T-helper 9 cell (primary cell): ENCODE data around the gene PRKG2.
A peak's percentile ranks its signal among the peaks of the same experiment; 100 is the strongest.

Source experiments
- DNase-seq: peaks from one replicate; pipeline ENCODE4 v3.0.0-alpha.2; 2020

The PRKG2 gene

GRCh38 chr4:81085291-81085690 is 129.7 kb downstream of the PRKG2 start:
- no peak for DNase-seq

DNA sequence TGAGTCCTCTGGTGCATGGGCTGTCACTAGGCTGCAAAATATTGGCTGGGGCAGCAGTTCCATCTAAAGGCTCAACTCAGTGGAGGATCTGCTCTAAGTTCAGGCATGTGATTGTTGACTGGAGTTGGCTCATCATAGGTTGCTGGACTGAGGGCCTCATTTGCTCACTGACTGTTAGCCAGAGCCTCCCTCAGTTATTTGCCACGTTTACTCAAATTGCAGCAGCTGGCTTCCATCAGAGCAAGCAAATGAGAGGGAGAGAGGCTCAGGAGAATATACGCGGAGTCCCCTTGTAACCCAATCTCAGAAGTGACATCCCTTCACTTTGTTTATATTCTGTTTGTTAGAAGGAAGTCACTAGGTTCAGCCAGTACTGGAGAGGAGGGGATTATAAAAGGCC is 130.4 kb downstream of the PRKG2 start:
- DNase-seq, result no peak

DNA sequence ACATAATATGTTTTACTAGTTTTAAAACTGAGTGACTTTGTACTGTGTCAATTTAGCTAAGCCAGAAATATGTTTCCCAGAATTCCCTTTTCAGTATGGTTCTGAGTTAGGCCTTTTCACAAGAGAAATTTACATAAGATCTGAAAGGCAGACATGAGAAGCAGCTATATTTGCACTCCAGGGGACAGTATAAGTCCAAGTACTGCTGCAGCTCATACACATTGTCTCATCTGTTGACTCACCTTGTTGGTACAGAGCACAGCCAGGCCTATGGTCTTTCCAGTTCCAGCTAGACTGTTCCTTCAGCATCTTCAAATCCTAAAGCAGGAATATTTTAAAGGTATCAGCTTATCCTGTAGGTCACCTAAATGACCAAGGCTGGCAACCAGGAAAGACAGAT is 131.0 kb downstream of the PRKG2 start:
- DNase-seq, result no peak

DNA sequence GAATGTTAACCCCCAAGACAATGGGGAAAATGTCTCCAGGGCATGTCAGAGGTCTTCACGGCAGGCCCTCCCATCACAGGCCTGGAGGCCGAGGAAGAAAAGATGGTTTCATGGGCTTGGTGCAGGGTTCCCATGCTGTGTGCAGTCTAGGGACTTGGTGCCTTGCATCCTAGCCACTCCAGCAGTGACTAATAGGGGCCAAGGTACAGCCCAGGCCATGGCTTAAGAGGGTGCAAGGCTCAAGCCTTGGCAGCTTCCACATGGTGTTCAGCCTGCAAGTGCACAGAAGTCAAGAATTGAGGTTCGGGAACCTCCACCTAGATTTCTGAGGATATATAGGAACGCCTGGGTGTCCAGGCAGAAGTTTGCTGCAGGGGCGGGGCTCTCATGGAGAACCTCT is 133.9 kb downstream of the PRKG2 start:
- no peak for DNase-seq

DNA sequence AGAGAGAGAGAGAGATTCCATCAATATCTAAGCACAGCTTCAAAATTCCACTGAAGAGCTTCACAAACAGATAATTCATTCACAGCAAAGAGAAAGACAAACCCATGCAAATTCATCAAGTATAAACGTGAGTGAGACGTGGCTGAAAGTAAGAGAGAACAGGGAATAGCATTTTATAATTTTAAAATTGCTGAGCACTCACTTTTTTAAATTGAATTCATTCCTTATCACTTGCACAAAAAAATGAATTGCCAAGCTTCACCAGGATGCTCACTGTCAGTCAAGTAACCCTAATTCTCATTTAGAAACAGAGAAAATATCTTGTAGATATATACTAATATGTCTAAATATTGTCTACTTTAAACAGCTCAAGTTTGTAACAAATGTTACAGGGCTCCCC is 144.0 kb downstream of the PRKG2 start:
- no peak for DNase-seq

DNA sequence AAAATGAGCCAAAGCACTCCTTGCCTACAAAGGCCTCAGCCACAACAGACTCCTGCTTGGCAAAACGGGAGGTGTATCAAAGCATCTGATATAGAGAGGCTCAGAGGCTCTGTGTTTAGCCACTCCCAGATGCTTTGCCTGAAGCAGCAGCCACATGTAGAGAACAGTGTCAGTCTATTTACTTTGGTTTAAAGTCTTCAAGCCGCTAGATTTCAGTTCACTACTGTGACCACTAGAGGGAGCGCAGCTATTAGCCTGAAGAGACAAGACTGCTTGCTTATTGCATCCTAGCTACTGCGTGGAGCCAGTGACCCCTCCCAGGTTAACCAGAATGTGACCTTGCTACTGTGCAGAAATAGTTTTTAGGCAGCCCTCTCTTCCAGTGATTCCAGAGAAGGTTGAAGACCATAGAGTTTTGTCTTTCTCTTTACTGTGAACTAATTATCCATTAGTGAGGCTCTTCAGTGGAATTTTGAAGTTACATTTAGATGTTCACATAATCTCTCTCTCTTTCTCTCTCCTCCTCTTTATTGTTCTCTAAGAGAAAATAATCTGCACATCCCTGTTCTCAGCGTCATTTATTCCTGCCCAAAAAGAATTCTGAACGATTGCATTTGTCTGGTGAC is 145.2 kb downstream of the PRKG2 start:
- peak; percentile 28 for DNase-seq

- DNase-seq, result no peak
These were observed 149.6 kb downstream of the PRKG2 start for GRCh38 chr4:81065446-81065845.

GRCh38 chr4:81062001-81062400 is 153.0 kb downstream of the PRKG2 start:
- DNase-seq, result no peak

DNA sequence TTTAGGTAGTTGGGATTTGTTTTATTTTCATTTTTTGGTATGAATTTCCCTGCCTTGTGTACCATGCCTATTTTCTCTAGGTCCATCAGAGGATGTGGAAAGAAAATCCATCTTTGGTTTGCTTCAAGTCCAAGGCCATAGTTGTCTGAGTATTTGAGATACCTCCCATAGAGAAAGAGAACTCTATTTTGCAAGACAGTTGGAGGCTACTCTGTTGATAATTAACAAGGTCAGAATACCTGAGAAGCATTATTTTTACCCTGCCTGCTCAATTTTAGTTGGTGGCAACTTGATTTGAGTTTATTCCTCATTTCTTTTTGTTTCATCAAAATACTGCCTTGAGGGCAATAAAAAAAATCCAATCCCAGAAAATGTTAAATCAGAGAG is 153.7 kb downstream of the PRKG2 start:
- no peak for DNase-seq

DNA sequence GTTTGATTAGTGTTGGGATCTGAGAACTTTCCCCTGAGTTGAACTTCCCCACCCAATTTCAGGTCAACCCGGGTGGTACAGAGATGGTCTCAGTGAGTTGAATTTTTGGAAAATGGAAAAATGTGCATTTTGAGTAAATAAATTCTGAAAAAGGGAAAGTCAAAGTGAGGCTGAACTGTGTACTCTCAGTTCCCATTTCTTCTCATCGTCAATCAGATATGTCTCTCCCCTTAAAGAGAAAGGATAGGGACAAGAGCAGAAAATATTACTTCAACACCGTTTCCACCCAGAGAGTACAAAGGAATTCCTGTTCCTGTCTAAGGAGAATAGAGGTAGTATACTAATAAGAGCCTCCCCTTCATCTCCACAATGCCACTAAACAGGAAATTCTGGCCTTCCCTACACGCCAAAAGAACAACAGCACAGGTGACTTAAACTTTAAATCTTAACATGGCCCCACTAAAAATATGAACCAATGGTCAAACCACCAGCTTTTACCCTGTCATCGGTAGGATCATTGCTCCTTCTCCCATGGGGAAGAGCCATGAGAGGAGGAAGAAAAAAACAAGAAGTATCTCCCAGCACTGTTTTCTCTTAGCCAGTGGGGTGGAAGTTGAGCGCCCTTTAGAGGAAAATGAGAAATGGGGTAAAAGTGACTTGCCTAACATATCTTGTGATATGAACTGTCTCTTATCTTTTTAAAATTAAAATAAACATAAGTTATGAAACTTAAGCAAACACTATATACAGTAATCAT is 154.3 kb downstream of the PRKG2 start:
- no peak for DNase-seq

- DNase-seq, result no peak
These were observed 156.4 kb downstream of the PRKG2 start for GRCh38 chr4:81058621-81059020.

DNA sequence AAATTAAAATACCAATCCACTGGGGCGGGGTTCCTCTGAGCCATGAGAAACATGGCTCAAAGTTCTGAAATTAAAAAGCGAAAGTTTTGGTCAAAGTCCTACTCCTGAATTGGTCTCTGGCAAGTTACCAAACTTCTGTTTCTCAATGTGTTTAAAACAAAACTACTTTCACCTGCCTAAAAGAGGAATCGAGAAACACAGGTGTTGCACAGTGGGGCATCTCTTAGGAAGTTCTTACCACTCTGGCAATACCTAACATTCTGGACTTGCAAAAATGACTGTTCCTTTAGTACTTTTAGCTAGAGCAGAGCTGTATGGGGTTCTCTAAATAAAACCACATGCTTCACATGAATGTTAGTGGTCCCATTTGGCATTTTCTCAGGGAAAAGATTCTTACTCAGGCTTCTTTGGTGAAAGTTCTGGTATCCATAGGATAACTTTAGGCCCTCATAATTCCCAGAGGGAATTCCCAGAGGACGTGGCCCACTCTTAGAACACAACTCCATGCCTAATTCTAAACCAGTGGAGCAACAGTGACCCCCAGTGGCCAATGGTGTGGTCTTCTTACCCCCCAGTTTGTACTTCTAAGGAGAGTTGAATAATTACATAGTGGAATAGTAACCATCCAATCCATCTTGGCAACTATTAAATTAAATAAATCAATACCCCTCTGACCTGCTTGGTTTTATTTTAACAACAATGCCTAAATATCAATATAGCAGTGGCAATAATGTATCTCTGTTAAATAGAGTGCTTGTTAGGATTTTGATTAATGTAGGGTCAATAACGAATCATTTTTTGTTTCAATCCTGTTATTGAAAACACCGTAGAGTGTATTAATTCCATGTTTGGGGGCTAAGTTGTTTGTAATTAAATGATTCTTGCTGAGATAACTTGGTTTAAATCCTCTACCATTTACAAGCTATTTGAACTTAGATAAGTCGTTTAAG is 162.6 kb downstream of the PRKG2 start:
- DNase-seq, result peak; percentile 42

GRCh38 chr4:81049907-81050306 is 165.1 kb downstream of the PRKG2 start:
- no peak for DNase-seq

DNA sequence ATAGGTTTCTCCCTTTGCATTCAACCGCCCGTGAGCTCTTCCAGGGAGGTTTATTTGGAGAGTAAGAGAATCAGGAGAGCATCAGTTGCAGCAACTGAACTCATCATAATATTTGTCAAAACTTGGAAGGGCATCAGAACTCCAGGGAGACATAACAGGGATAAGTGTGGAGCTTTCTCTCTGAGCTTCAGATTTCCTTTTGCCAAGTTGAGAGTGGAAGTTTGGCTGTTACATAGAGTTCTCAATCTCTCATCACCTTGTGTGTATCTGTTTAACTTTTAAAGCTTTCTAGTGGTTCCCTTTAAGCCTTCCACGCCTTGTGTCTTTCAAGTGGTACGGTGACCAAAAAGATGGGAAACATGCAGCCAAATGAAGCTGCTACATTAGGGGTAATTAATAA is 165.7 kb downstream of the PRKG2 start:
- DNase-seq, result no peak

DNA sequence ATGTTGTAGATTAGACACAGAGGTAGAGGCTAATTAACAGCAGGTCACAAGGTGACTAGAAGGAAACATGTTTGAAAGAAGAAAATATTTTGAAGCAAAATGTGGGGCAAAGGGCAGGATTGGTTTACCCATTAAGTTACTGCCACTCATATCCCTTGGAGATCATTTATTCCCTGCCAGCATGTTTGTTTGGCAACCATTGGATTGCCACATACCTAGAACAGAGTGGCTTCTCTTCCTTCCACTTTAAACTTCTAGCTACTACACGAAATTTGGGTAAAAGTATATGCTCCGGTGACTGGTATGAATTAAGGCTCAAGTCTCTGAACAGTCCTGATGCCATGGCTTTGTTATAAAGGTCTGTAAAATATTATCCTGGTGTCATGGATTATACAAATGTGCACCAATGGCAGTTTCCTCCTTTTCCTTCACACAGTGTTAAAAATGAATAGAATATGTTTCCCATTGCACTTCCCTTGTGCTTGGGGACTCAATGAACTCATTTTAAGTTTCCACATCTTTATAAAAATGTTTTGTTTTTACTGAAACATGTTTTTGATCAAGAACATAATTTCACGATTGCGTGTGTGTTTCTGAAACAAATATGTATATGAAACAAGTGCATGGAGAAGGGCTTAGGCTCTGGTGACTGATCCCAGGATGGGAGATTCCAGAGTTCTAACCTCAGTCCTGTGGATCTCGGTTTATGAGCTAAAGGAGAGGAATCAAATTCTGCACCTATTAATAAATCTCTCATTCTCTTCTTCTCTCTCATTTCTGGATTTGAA is 172.2 kb downstream of the PRKG2 start:
- DNase-seq, result no peak

DNA sequence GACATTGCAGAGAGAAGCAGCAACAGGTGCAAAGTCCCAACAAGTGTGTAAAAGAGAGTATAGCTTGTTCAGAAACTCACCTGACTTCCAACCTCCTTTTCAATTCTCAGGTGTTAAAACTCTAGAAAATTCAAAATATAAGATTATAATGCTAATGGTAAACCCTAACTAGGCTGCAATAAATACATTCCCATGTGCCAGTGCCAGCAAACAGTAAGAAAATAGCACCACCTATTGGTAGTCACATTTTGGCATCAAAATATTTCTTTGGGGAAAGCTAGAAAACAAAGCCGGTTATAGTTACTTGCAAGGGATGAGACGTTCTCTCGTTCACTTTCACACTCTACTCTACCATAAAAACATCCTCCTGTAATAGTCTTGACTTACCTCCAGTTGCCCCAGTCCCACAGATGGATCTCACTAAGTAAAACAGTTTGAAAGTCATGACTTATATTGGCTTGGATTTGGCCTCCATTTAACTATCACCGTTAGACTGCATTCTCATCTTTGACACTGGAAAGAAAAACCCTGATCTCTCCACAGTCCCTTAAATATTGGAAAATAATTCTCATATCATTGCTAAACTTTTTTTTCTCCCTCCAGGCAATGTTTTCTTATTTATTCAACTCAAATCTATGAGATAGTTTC is 174.9 kb downstream of the PRKG2 start:
- no peak for DNase-seq

GRCh38 chr4:81039351-81039972 is 175.6 kb downstream of the PRKG2 start:
- no peak for DNase-seq

DNA sequence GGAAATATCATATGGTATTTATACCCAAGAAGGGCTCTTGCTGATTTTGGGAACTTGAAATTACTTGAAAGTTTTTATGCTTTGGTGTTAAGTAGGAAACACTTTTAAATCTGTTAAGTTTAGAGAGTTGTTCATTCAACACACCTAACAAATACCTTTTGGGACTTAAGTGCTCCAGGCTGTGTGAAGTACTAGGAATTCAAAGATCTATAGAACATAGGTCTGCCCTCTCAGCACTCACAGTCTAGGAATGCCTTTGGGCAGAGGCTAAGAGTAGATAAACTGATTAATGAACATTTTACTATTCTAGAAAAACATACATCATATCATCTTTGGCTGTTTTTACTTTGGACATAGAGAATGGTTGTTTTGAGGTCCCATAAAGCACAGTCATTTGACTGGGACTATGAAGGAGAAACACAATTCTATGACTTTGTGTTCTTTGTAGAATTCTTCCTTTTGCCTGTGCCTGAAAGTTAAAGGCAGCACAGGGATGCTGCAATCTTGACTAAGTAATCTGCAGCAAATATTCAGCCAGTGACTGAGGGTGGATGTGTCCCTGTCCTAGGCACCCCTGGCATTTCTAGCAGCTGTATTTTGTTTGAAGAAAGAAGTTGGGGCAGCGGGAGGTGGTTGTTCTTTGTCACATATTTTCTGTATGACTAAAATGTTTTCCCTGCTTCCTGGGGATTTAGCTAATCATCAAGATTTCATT is 176.2 kb downstream of the PRKG2 start:
- no peak for DNase-seq
